Left ventricle myocardium inferior (tissue), 1 donor: ENCODE data around the gene ADK. TPM values are rescaled to one million over a fixed set of nuclear protein-coding genes. Genes with fewer than 3 reads are reported as not detected.
"Not testable (repeated sequence)": the region's sequence is repeated elsewhere in the genome, so short reads cannot be mapped to it uniquely, and the experiment has no call there.

ENCODE experiments used
- DNase-seq: peaks from one replicate; pipeline ENCODE4 v3.0.0-alpha.2; 2020
- H3K27ac ChIP-seq: fragments of 200-600 bp; replicated peaks from 2 replicates; pipeline ENCODE4 v1.8.0; 2021
- H3K27me3 ChIP-seq: fragments of 200-600 bp; 2 replicates; pipeline ENCODE4 v1.8.0; 2021; ENCODE audit warnings: low read depth
- H3K36me3 ChIP-seq: fragments of 200-600 bp; 2 replicates; pipeline ENCODE4 v1.8.0; 2021
- H3K4me1 ChIP-seq: fragments of 200-600 bp; 2 replicates; pipeline ENCODE4 v1.8.0; 2021
- H3K4me3 ChIP-seq: fragments of 200-600 bp; 2 replicates; pipeline ENCODE4 v1.8.0; 2021; ENCODE audit warnings: mild to moderate bottlenecking, moderate library complexity
- H3K9me3 ChIP-seq: fragments of 200-600 bp; replicated peaks from 2 replicates; pipeline ENCODE4 v1.8.0; 2021
- CTCF ChIP-seq: fragments of 200-600 bp; IDR thresholded peaks from 2 replicates; pipeline ENCODE4 v1.8.0; 2021; ENCODE audit warnings: antibody characterized with exemption, mild to moderate bottlenecking, borderline replicate concordance
- intact Hi-C: fragments of 100-400 bp; cut with micrococcal nuclease; formaldehyde crosslinking; loops from one replicate; pipeline ENCODE4 v1.11.0; 2022
- total RNA-seq: library from RNA; stranded (reverse); fragmentation: NEBNext Ultra II Directional; extraction: Animal tissue kit (Norgen Biotek cat#: 25700); gene quantifications from one replicate; pipeline ENCODE4 v1.2.1, GENCODE V29; 2021
- donor health status: DM: no; HTN: yes; CAD: no; lungs with severe emphysema.

The ADK gene
- total RNA-seq, 1 donor from 2014 or later: 41.3 TPM

GRCh38 chr10:74213019-74213418 lies 62.0 kb downstream of the ADK start:
- H3K27me3 ChIP-seq: no peaks in the 10 kb centered on the region
- H3K4me3 ChIP-seq: no peak overlapping the region
- no peaks in the 10 kb centered on the region for H3K36me3 ChIP-seq
- DNase-seq: no peak
- H3K27ac ChIP-seq: no peak overlapping the region
- no peak for TF ChIP-seq CTCF
- H3K4me1 ChIP-seq: peaks cover 7% of the 10 kb centered on the region
- no peaks in the 10 kb centered on the region for H3K9me3 ChIP-seq
- intact Hi-C loops: no loop called here

DNA sequence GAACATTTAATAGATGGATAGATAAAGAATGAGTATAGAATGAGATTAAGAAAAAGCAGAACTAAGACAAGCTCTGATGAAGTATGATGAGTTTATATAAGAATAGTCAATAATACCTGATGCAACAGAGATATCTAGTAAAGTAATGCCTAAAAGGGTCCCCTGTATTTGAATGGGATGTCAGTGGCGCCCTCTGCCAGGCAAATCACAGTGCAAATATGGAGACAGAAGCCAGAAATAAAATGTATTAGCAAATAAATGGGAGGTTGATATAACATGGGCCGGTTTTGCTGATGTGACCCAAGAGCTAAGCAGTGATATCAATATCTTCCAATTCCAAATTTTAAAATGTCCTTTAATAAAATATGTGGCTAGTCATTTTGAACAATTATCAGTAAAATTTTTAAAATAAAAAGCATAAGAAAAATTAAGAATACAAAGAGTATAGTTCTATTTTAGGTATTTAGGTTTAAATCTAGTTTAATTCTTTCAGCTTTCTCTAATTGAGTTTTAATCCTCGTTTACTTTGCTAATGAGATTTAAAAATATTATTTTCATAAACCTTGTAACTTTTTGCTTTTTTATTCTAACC lies 62.6 kb downstream of the ADK start:
- peak; percentile 44 for TF ChIP-seq CTCF
- H3K9me3 ChIP-seq: no peaks in the 10 kb centered on the region
- no peak for DNase-seq
- H3K27me3 ChIP-seq: no peaks in the 10 kb centered on the region
- H3K27ac ChIP-seq: no peak overlapping the region
- no peaks in the 10 kb centered on the region for H3K36me3 ChIP-seq
- peaks cover 4% of the 10 kb centered on the region for H3K4me1 ChIP-seq
- H3K4me3 ChIP-seq: no peak overlapping the region
- intact Hi-C loops: no loop called here

GRCh38 chr10:74217110-74217509 lies 66.1 kb downstream of the ADK start:
- H3K4me1 ChIP-seq, H3K27me3 ChIP-seq, H3K36me3 ChIP-seq, H3K27ac ChIP-seq, intact Hi-C loops, H3K4me3 ChIP-seq, H3K9me3 ChIP-seq, DNase-seq: not testable (repeated sequence)

DNA sequence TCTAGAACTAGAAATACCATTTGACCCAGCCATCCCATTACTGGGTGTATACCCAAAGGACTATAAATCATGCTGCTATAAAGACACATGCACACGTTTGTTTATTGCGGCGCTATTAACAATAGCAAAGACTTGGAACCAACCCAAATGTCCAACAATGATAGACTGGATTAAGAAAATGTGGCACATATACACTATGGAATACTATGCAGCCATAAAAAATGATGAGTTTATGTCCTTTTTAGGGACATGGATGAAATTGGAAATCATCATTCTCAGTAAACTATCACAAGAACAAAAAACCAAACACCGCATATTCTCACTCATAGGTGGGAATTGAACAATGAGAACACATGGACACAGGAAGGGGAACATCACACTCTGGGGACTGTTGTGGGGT lies 71.4 kb downstream of the ADK start:
- H3K27ac ChIP-seq, H3K27me3 ChIP-seq, intact Hi-C loops, H3K4me3 ChIP-seq, H3K36me3 ChIP-seq, DNase-seq, H3K4me1 ChIP-seq, H3K9me3 ChIP-seq: not testable (repeated sequence)

GRCh38 chr10:74223755-74224529 lies 72.9 kb downstream of the ADK start:
- no peak for TF ChIP-seq CTCF
- peaks cover 4% of the 10 kb centered on the region for H3K4me1 ChIP-seq
- H3K4me3 ChIP-seq: no peak overlapping the region
- no peak overlapping the region for H3K27ac ChIP-seq
- H3K27me3 ChIP-seq: no peaks in the 10 kb centered on the region
- DNase-seq: no peak
- no peaks in the 10 kb centered on the region for H3K36me3 ChIP-seq
- no peaks in the 10 kb centered on the region for H3K9me3 ChIP-seq
- intact Hi-C loops: no loop called here

GRCh38 chr10:74227697-74228424 lies 76.8 kb downstream of the ADK start:
- Histone ChIP-seq H3K27ac (no peak overlapping the region), H3K4me1 (peaks cover 4% of the 10 kb centered on the region), H3K4me3 (no peak overlapping the region), H3K36me3 (no peaks in the 10 kb centered on the region), H3K27me3 (no peaks in the 10 kb centered on the region), H3K9me3 (no peaks in the 10 kb centered on the region)
- no peak for TF ChIP-seq CTCF
- no peak for DNase-seq
- intact Hi-C loops: no loop called here
